Measurements from ENCODE around the gene TFB1M.
"Not testable (repeated sequence)": the region's sequence is repeated elsewhere in the genome, so short reads cannot be mapped to it uniquely, and the experiment has no call there.

The TFB1M gene

GRCh38 chr6:155329460-155330132, 15.3 kb upstream of the TFB1M start:
- no peak for DNase-seq

DNA sequence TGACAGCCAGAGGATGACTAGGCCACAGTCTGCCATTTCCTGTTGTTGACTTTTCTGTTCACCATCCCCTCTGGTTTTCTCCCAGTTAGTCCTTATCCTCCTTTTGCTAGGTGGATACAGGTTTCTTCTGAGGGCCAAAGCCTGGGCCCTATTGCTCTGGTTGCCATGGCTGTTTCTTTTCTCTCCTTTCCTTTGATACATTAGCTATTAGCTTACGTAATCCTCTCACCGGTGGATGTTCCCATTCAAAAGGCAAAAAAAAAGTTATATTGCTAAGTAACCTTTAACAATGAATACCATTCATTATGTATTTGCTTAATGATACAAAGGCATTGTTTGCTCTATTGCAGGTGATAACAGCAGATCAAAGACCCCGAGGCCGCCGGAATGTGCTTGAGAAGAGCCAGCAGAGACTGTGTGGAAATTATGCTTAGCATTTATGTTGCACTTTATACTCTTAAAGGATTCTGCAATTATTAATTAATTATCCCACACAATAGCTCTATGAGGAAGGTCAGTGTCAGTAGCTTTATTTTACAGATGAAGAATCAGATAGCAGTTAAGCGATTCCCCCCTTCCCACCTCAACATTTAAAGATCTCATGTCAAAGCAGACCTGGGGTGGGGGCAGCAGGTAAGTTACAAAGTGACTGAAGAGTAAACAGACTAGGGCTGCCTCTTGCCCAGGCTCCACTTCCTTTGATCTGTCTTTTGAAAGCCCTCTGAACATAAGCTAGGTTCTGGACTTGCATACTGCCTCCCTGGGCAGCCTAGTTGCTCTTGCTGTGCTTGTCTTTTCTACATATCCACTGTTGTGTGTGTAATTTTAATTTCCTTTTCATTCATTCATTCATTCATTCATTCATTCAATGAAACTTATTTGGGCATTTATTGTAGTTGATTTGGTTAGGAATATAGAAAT, 14.5 kb upstream of the TFB1M start:
- DNase-seq, result peak in 1 of 2 experiments; percentile 39

DNA sequence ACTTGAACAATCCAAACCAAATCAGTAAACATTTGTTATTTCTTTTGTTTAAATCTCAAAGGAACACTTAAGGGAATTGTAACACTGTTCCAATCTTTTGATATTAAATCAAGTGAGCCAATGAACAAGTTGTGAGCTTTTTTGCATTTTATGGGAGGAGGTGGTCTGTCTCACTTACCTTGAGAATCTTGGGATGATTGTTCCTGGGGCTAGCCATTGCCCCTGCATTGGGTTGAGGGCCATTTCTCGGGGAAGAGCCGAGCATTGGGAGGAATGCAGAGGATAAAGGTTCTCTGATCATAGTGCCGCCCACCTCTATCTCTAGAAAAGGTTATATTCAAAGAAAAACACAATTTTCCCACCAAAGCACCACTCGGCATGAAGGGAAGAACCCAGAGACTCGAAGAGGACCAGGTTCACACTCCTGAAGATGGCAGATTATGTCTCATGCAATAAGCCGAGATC, 13.8 kb upstream of the TFB1M start:
- DNase-seq, result no peak

DNA sequence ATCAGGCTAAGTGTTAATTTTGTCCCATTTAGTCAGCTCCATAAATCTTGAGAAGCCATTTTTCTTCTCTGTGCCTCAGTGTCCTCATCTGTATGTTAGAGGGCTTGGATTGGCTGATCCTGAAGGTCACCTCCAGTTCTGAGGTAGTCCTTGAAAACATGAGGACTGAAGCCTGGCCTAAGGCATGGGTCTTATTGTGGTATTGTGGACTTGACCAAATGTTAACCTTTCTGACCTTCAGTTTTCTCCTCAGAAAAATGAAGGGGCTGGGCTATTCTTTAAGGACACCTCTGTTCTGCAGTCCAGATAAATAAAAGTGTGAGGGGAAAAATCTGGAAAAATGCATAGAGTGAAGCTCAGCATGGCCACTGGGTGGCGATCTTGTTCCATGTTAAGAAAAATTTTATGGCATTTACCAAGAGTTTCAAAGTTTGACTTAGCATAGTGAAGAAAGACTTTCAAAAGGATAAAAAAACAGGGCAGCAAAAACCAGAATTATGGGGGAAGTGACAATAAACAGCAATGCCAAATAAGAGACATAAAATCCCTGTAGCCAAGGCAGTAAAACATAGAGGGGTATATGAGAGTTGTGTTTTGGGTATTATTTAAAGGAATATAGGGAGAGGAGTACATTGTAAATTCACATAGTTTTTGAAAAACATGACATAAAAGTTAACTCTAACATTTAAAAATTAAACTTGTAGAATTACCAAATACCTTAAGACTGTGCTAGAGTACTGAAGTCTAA, 13.2 kb upstream of the TFB1M start:
- DNase-seq, result peak; percentile 54 to 55

DNA sequence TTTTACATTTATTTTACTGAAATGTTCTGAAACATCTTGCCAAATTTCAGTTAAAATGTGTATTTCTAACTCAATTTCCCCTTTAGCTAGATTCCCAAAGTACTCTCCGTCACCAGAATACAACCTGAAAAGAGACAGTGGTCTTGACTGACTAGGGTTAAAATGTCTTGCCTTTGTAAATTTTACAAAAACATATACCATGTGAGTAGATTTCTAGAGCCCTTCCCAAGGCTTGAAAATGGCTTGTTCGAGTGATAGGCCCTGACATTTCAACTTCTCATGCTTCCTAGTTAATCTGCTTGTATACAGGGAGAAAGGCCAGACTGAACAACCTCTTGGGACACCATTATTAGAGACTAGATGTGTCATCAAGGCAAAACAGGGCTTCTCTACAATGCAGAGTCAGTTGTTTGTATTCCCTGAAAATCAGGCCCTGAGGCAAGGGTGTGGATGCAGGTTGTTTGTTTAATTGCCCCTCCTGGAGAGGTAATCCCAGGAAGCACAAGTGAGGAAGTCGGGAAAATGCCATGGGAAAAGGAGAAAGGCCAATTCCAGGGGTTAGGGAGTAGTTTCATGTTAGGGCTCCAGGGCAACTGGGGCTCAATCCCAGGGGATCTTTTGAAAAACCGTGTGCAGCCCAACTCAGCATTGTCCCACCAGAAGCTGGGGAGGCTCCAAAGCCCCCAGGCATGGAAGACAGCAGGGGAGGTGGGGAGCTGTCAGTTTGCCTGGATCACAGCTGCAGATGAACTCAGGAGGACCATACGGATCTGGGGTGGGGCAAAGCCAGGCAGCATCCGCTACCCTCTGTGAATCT, 11.6 kb upstream of the TFB1M start:
- DNase-seq, result no peak

DNA sequence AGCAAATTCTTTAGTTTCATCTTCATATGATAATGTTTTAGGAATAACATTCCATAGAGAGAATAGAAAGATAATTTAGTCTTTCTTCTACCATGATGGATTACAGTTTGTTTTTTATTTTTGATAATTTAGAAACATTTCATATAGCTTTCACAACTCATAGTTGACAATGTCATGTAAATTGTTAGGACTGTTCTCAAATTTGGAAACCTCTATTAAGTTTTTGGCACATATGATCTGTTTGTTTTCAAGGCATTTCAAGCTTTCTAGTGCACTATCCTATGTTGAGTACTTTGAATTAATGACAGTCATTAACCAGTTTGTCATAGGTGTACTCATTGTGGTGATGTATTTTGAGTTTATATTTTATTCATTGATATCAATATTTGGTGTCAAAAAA, 10.7 kb upstream of the TFB1M start:
- DNase-seq, result no peak

DNA sequence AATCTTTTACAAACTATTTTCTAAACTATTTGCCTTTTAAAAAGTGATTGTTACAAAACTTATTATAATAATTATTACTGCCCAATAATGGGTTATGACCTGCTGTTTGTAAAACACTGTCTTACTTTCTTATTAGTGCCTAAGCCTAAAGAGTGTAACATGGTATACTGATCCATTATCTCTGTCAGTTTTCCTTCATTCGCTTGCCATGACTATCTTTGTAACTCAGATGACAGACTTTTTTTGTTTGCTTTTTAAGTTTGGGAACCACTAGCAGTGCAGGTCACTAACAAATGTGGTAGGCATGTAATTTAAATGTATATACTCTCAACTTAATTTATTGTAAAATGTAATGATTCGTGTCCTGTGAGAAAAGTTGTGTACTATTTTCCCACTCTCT, 9.9 kb upstream of the TFB1M start:
- no peak for DNase-seq

DNA sequence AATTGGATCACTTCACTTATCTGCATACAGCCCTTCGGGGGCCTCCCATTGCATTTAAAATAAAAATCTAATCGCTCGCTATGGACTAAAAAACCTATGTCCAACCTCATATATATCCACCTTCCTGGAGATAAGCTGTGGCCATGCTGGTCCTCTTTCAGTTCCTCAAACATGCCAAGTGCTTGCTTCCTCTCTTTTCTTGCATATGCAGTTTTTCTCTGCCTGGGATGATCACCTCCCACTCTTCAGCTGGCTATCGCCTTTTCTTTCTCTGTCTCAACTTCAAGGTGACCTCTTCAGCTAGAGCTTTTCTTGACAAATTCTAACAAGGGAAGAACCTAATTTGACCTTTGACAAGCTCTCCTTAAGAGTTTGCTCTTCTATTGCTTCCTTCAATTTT, 5.6 kb upstream of the TFB1M start:
- DNase-seq, result no peak

DNA sequence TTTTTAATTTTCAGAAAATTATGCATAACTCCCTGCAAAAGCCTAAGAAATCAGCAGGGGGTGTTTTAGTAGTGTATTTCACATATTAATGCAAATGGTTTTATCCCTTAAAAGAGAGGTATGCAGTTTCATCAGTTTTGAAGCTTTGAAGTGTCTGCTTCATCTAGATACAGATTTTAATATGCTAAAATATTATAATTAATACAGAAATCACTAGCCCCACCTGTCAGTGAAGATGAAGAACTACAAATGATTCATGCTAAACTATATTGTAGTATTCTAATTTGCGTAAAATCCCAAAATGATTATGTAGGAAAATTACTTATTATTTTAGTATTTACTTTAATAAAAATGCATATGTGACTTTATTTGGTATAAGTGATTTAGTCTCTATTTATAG, 2.9 kb upstream of the TFB1M start:
- no peak for DNase-seq

DNA sequence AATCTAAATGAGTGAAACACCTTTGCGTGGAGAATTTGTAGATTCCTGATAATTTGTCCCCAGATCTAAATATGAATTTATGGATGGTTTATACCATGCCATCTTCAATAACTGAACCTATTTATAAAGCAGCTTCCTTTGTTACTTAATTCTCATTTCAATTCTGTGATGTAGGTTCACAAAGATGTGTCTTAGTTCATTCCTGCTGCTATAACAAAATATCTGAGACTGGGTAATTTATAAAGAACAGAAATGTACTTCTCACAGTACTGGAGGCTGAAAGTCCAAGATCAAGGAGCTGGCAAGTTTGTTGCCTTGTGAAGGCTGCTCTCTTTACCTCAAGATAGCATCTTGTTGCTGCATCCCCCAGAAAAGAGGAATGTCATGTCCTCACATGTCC, 2.1 kb upstream of the TFB1M start:
- DNase-seq, result no peak

GRCh38 chr6:155315516-155315871, 1.2 kb upstream of the TFB1M start:
- no peak for DNase-seq

DNA sequence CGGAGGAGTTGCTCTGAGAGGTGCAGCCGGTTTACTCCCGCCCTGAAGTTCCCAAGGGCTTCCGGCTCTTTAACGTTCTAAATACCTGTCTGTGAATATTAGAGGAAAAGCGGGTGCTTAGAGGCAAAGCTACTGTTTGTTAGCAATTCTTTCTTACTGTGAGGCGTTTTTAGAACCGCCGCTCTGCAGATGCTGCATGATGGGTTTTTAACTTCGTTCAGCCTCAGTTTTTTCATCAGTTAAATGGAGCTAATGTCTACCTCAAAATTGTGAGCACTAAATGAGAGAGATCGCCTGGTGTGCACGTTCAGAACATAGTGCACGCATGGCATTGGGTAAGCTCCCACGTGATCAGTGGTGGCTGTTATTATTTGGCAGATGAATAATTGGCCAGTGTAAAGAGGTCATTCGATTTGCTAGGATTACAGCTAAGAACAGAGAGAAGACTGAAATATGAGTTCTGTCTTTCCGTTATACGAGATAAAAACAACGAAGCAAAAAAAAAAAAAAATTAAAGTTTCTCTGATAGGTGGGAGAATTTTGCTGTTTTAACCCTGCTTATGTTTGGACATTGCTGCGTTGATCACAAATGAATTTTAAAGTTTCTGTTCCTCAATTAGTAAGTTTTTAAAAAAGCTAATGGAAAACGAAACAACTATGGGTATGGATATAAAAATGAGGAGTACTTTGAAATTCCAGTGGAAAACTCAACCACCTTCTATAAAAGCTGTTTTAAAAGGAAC, 660 bp upstream of the TFB1M start:
- peak; percentile 77 to 87 for DNase-seq

DNA sequence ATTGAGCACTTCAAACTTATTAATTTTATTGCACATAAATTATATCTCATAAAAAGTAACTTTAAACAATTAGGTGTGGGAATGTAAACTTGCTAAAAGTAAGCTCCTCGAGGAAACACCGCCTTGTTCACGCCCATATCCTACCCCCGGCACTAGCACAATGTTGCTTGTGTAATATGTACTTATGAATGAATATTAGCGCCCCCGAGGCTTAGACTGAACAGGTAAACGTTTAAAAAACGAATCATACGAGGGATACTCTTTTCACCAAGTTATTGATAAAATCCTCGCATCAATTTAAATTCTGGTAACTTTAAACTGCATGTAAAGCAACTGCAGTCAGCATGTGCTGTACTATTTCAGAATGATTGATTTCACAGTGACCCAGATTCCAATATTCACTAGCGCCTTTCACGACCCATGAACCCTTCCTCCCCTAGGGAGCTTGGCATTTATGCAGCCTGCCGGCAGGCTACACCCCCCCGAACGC, 637 bp downstream of the TFB1M start:
- DNase-seq, result no peak

DNA sequence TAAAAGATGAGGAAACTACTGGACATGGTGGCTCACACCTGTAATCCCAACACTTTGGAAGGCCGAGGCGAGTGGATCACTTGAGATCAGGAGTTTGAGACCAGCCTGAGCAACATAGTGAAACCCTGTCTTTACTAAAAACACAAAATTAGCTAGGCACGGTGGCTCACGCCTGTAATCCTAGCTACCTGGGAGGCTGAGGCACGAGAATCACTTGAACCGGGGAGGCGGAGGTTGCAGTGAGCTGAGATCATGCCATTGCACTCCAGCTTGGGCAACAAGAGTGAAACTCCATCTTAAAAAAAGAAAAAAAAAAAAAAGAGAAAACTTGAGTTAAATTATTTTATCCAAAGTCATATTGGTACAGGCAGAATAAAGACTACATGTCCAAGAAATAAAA, 1.3 kb downstream of the TFB1M start:
- not testable (repeated sequence) for DNase-seq

GRCh38 chr6:155311583-155311982, 2.7 kb downstream of the TFB1M start:
- DNase-seq, result no peak

- DNase-seq, result peak in 1 of 2 experiments; percentile 22
These were observed 3.2 kb downstream of the TFB1M start for GRCh38 chr6:155311086-155311485.

DNA sequence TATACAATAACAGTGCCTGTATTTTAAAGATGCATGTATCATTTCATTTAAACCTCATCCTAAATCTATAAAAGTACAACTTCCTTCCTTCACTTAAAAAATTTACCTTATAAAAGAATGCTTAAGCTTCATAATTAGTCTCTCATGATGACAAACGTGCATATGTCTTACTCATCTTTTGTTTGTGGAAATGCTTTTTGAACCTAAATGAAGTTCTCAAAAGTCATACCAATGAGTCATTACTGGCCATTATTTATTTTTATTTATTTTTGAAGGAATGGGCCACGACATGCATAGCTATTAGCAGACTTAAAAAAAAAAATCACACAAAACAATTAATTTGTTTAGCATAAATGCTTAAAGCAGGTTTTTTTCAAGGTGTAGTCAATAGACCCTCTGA, 3.7 kb downstream of the TFB1M start:
- DNase-seq, result no peak

DNA sequence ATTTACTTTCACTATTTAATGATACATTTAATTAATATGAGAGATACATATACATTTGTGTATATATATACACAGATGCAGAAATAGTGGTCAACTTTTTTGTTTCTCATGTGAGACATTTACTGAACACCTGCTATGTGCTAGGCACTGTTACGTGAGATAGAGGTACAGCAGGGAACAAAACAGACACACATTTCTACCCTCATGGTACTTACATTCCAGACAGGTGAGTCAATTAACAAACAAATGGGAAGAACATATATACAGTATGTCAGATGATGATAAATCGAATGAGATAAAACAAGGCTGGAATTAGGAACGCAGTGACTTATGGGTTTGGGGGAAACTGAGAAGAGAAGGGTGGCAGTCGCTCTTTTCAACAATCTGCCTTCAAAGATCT, 5.1 kb downstream of the TFB1M start:
- DNase-seq, result no peak

GRCh38 chr6:155306958-155307357, 7.3 kb downstream of the TFB1M start:
- no peak for DNase-seq

- DNase-seq, result no peak
These were observed 10.9 kb downstream of the TFB1M start for GRCh38 chr6:155303361-155303870.

DNA sequence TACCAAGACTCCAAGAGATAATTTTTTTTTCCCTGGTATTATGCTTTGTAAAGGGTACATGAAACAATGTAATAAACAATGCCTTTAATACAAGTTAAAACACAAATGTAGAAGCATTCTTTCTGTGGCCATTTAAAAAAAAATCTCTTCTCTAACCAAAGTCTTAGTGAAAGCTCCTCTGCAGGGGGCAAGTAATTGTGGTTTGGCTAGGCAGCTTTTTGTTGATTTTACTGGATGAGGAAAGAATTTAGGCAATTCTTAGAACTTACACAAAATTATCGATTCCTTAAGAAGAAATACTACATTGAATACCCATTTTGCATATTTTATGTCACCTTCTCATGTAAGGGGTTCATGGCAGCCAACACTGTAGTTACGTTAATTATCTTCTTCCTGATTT, 12.4 kb downstream of the TFB1M start:
- no peak for DNase-seq

DNA sequence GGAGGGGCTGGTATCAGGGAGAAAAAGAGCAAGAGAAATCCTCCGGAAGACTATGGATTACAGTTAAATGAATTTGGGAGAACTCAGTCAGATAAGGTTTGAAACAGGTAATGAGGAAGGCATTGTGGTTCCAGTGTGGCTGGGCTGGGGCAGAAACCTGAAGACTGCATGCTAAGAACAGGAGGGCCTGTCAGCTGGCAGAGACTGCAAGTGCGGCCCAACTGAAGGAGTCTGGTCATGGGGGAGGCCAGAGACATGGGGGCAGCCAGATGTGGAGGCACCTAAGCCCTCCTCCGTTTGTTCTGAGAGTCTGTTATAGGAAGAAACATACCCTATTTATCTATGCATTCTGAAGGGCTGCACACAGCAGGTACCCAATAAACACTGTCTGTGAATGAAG, 16.6 kb downstream of the TFB1M start:
- no peak for DNase-seq

Measured in NCI-H2081 (cell line).